SW480 (cell line): ENCODE results near the gene C16orf96.
"Not testable (repeated sequence)": the region's sequence is repeated elsewhere in the genome, so short reads cannot be mapped to it uniquely, and the experiment has no call there.

ENCODE experiments used
- DNase-seq: peaks from one replicate; pipeline ENCODE4 v3.0.0-alpha.2; 2016; ENCODE audit warnings: low spot score

The C16orf96 gene

GRCh38 chr16:4566144-4566543 is 10.0 kb downstream of the C16orf96 start:
- no peak for DNase-seq

GRCh38 chr16:4570086-4570485 is 13.9 kb downstream of the C16orf96 start:
- no peak for DNase-seq

- DNase-seq = no peak
Observed at GRCh38 chr16:4570688-4571321, 14.7 kb downstream of the C16orf96 start.

DNA sequence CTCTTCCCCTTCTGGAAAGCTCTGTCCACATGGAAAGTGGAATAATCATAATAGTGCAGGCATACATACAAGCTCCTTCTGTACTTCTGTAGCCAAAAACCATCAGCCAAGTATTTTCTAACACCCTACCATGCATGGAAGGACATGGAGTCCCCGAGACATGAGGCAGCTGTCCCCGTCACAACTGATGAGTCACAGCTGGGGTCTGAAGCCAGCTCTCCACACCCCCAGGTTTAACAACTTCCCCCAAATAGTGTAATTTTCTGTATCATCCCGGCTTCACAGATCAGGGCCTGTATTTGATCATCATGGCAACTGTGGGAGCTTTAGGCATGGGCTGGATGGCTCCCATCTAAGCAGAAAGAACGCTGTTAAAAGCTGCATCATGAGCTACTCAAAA is 16.6 kb downstream of the C16orf96 start:
- DNase-seq = no peak

DNA sequence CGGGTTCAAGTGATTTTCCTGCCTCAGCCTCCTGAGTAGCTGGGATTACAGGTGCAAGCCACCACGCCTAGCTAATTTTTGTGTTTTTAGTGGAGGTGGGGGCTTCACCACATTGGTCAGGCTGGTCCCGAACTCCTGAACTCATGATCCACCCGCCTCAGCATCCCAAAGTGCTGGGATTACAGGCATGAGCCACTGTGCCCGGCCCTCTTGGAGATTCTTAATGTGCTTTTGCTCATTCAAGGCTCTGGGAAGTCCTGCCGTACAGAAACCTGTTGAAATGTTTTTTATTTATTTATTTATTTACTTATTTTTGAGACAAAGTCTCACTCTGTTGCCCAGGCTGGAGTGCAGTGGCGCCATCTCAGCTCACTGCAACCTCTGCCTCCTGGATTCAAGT is 17.8 kb downstream of the C16orf96 start:
- not testable (repeated sequence) for DNase-seq

GRCh38 chr16:4574919-4575705 is 19.0 kb downstream of the C16orf96 start:
- DNase-seq = no peak

DNA sequence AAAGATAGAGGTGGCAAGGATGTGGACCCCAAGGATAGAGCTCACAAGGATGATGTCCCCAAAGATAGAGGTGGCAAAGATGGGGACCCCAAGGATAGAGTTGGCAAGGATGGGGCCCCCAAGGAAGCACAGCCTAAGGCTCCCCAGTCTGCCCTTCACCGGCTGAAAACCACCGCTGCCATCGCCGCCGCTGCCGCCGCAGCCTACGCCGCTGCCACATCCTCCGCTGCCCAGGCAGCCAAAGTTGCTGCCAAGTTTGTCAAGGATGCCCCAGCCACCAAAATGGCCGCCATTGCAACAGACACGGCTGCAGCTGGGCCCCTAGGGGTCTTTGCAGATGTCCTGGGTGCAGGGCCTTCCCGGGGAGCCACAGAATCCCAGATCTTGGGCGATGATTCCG is 19.9 kb downstream of the C16orf96 start:
- DNase-seq = no peak

- DNase-seq = no peak
Observed at GRCh38 chr16:4578961-4579530, 22.9 kb downstream of the C16orf96 start.

DNA sequence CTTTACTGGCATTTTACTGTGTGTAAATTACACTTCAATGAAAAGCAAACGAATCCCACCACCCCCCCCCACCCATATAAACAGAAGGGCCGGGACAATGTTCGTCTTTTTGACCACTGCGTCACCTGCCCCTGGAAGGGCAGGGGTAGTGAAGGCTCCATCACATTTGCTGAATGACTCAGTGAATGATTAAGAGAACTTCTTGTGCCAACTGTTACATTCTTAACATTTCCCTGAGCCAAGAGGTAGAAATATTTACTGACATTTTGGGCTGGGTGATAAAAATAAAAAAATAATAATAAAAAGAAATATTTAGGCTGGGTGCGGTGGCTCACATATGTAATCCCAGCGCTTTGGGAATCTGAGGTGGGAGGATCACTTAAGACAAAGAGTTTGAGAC is 24.1 kb downstream of the C16orf96 start:
- DNase-seq = no peak

DNA sequence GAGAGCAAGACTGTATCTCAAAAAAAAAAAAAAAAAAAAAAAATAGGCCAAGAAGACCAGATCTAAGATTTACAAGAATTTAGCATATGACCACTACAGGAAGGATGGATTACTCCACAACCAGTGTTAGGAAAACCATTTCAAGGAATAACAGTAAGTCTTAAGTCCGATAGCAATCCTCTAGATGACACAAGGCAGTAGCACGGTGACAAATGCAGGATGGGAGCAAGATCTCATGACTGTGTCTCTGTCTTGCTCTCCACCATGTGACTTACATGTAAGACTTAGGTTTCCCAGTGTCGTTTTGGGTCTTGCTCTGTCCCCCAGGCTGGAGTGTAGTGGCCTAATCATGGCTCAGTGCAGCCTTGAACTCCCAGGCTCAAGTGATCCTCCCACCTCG is 27.8 kb downstream of the C16orf96 start:
- DNase-seq = no peak

- DNase-seq = no peak
Observed at GRCh38 chr16:4586291-4586690, 30.2 kb downstream of the C16orf96 start.

DNA sequence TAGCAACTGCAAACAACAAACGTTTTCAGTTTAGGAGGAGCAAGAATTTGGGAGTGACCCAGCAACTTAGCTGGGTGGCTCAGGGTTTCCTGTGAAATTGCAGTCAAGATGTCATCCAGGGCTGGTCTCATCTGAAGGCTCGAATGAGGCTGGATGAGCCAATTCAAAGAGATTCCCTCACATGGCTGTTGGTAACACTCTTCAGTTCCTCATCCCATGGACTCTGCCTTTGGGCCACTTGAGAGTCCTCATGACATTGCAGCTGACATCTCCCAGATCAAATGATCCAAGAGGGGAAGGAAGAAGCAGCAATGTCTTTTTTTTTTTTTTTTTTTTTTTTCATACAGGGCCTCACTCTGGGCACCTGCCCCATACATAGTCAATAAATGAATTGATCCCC is 32.2 kb downstream of the C16orf96 start:
- DNase-seq = no peak

DNA sequence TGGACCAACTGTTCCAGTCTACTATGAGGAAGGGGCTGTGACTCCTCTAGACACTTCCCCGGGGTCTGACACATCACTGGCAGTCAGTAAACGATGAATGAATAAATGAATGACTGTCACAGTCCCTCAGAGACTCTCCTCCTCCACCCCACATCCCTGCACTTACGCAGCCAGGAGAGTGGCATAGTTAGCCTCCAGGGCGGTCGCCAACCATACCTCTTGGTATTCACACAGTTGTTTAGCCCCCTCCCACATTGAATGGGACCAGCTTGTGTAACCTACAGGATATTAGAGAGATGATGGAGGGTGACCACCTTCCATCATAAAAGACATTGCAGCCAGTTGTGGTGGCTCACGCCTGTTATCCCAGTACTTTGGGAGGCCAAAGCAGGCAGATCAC is 32.8 kb downstream of the C16orf96 start:
- no peak for DNase-seq

DNA sequence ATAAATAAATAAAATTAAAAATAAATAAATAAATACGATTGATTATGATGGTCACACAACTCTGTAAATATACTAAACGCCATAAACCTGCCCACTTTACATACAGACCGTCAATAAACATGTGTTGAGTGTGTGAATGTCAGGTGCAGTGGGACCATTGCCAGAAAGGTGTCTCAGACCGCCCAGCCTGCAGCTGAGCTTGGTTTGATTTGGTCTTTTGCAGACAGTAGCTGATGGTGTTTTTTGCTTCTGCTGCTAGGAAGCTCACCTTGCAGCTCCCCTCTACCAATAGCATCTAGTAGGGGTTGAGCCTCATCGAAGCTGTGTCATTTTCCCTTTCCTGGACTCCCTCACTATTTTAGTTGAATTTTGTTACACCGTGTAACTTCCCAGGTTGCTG is 35.1 kb downstream of the C16orf96 start:
- DNase-seq = no peak

DNA sequence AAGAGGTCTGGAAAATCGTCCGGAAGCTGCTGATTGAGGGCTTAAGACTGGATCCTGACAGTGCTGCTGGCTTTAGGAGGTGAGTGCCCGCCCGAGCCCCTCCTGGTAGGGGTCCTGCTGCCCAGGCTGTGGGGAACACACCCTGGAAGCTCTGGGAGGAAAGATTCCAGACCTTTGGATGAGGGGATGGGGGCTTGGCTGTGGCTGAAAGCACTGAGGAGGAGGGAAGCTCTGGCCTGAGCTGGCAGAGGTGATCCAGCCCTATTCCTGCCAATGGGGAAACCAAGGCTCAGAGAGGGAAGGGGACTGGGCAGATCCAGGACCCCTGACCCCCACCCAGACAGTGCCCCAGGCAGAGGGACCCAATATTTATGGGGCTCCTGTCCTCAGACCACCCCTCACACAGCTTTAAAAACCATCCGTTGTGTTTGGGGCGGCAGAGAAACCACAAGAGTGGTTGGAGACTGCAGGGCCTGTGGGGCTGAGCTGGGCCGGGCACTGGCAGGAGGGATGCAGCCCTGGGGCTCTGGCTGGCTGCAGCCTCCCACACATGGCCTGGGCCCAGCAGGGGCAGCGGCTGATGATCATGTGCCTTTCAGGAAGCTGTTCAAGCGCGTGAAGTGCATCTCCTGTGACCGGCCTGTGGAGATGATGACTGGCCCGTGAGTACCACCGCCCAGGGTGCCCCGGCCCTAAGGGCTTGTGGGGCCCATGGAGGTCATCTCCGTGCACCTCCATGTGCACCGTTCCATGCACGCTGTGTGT is 35.7 kb downstream of the C16orf96 start:
- DNase-seq = no peak

GRCh38 chr16:4593086-4593485 is 36.9 kb downstream of the C16orf96 start:
- no peak for DNase-seq

DNA sequence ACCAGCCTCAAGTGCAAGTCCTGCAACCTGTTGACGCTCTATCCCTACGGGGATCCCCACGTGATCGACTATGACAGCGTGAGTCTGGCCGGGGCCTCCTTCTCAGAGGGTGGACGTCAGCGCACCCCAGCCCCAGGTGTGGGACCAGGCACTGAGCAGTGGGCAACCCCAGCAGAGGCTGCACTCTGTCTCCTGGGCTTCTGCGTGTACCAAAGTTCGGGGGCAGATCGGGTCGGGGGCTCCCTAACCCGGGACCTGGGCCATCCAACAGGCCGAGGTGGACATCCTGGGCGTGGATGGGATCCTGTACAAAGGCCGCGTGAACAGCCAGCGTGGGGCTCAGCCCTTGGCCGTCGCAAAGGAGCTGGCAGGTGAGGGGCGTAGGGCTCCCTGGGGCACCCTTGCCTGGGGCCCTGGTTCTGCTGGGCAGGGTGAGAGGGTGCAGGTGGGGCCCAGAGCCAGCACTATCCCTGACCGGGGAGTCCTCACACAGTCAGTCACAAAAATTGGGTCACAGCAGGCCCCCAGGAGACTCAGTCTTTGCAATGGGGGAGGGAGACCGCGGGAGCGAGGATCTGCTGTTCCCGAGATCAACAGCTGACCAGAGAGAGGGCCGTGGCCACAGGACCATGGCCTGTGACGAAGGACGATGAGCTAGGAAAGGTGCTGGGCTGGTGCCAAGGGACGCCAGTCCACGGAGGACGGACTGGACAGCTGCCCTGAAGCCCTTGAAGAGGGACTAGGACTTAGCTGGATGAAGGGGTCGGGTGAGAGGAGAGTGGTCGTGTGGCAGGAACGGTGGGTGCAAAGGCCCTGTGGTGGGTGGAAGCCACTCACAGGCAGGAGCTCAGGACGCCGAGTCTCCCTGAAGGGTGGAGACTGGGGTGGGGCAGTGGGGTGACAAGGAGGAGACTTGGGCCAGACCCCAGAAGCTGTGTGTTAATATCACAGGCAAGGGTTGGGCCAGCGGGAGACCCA is 38.6 kb downstream of the C16orf96 start:
- DNase-seq = no peak

DNA sequence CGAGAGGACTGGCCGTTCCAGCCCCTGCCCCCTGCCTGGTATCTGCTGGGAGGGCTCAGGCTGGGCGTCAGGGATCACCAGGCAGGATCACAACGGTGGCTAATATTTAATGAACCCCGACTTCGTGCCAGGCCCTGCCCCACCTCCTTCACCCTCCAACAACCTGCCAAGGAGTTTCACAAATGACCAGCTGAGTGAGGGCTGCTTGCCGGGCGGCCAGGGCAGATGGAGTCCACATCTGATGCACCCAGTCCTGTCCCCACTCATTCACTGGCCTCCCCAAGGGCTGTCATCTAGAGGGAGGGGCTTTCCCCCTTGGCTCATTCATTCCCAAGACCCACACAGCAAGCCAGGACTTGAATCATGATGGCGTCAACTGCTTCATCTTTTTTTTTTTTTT is 41.0 kb downstream of the C16orf96 start:
- DNase-seq = no peak

GRCh38 chr16:4599037-4599436 is 42.9 kb downstream of the C16orf96 start:
- DNase-seq = no peak

- no peak for DNase-seq
Observed at GRCh38 chr16:4599545-4599944, 43.4 kb downstream of the C16orf96 start.

DNA sequence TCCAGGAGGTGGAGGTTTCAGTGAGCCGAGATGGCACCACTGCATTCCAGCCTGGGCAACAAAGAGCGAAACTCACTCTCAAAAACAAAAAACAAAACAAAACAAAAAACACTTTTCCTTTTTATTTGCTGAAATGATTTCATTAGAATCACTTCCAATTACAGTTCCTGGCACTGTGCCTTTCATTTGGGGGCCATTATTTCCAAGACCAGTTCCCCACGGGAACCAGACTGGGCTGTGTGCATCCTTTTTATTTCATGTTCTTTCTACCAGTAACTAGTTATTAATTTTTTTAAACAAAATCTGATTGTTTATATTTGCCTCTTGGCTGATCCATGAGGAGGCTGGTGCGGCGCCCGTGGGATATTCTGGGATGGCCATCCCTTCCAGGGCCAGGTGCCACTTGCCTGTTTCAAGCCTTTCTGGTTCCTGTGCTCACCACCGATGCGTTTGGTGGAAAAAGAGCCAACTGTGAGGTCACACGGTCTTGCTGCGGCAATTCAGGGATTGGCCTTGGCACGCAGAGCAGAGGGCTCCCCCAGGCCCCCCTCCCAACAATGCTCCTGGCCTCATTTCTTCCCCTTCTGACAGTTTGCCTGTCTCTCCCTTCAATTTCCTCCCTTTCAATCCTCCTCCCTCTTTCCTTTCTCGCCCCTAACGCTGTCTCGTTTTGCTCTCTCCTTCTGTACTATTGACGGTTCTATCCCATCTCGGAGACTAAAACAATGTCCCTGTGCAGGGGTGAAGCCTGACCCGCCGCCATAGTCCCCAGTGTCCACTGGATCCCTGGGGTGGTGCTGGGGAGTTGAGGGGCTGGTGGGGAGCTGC is 45.1 kb downstream of the C16orf96 start:
- DNase-seq = no peak
